Psoas muscle (tissue), 8 donors: Measurements from ENCODE around the gene NCR1. TPM values are rescaled to one million over a fixed set of nuclear protein-coding genes. Genes with fewer than 3 reads are reported as not detected.
"Not testable (repeated sequence)": the region's sequence is repeated elsewhere in the genome, so short reads cannot be mapped to it uniquely, and the experiment has no call there.

Source experiments
- ATAC-seq, 4 donors: fragments of 200-7000 bp; cut with Tn5 transposase; one replicate each; pipeline ENCODE4 v1.9.1; 2020; ENCODE audit warnings: moderate library complexity in 3 of 4, mild to moderate bottlenecking in 2 of 4
- DNase-seq, 2 donors: peaks; one replicate each; pipeline ENCODE4 v3.0.0-alpha.2; 2020
- H3K27ac ChIP-seq: fragments of 200-600 bp; one replicate; pipeline ENCODE4 v1.8.0; 2022
- H3K27me3 ChIP-seq, 3 donors: fragments of 200-600 bp in 1 of 3; one replicate each; pipeline versions ENCODE4 v1.6.1 to v1.8.0; 2013 to 2022; ENCODE audit warnings: low read length in 2 of 3, mild to moderate bottlenecking in 2 of 3, moderate library complexity in 1 of 3; ENCODE audit not compliant: insufficient read depth in 3 of 3
- H3K36me3 ChIP-seq, 2 donors: fragments of 200-600 bp in 1 of 2; one replicate each; pipeline versions ENCODE4 v1.6.1 to v1.8.0; 2013 to 2022; ENCODE audit warnings: low read depth in 1 of 2, mild to moderate bottlenecking in 1 of 2, moderate library complexity in 1 of 2; ENCODE audit not compliant: insufficient read depth in 1 of 2
- H3K4me1 ChIP-seq: fragments of 200-600 bp; one replicate; pipeline ENCODE4 v1.8.0; 2022
- H3K4me3 ChIP-seq: fragments of 200-600 bp; one replicate; pipeline ENCODE4 v1.8.0; 2022; ENCODE audit warnings: mild to moderate bottlenecking
- H3K9me3 ChIP-seq: fragments of 200-600 bp; one replicate; pipeline ENCODE4 v1.8.0; 2022
- WGBS, 3 donors: extraction: QIAGEN DNeasy Blood & Tissue Kit; methylation state at CpG; one replicate each; pipeline versions ENCODE4 v1.1.6 to v1.1.7; 2013; 5-methylcytosine and 5-hydroxymethylcytosine counted together
- intact Hi-C, 2 donors: fragments of 100-400 bp; cut with DNase I; formaldehyde crosslinking; loops; one replicate each; pipeline versions ENCODE4 v1.11.0 to v1.14.2; 2022
- long read RNA-seq, 2 donors: library from polyadenylated mRNA; unstranded; transcript quantifications; one replicate each; pipeline ENCODE4 v2.0.0, GENCODE V29; 2021
- polyA plus RNA-seq, 3 donors: library from polyadenylated mRNA; stranded (reverse); fragments of 200-250 nt; gene quantifications; one replicate each; pipeline ENCODE4 v1.2.3, GENCODE V29; 2013
- total RNA-seq, 4 donors: library from RNA; stranded (reverse); fragmentation: NEBNext Ultra II Directional in 2 of 4; extraction: Animal tissue kit (Norgen Biotek cat#: 25700) in 2 of 4; gene quantifications; one replicate each; pipeline versions ENCODE4 v1.2.1 to v1.2.4, GENCODE V29; 2021 to 2023
- TF ChIP-seq, protein P1 (sequence below): fragments of 200-600 bp; IDR thresholded peaks from one replicate; pipeline ENCODE4 v1.8.0; 2022; ENCODE audit warnings: antibody characterized with exemption
- donor health status: healthy with polysubstance abuse.
- donor health status: DM: no; HTN: no; CAD: no; lungs with moderate emphysema.
- donor health status: Bipolar disorder and iron deficiency.
- donor health status: healthy.
- donor health status: DM: yes; HTN: yes; CAD: no.
- donor health status: DM: no; HTN: no; CAD: no.
- donor health status: DM: no; HTN: no; CAD: no.
- donor health status: DM: yes; HTN: yes; CAD: no.

The NCR1 gene
- total RNA-seq (under 1 TPM in 2 of 4 donors, not detected in 2; 0.27 to 0.32 TPM), polyA plus RNA-seq (not detected)
- long read RNA-seq, donor 1 = 0 reads
- long read RNA-seq, donor 2 = 0 reads

- intact Hi-C loops = no loop called here
- TF ChIP-seq, protein P1, sequence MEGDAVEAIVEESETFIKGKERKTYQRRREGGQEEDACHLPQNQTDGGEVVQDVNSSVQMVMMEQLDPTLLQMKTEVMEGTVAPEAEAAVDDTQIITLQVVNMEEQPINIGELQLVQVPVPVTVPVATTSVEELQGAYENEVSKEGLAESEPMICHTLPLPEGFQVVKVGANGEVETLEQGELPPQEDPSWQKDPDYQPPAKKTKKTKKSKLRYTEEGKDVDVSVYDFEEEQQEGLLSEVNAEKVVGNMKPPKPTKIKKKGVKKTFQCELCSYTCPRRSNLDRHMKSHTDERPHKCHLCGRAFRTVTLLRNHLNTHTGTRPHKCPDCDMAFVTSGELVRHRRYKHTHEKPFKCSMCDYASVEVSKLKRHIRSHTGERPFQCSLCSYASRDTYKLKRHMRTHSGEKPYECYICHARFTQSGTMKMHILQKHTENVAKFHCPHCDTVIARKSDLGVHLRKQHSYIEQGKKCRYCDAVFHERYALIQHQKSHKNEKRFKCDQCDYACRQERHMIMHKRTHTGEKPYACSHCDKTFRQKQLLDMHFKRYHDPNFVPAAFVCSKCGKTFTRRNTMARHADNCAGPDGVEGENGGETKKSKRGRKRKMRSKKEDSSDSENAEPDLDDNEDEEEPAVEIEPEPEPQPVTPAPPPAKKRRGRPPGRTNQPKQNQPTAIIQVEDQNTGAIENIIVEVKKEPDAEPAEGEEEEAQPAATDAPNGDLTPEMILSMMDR = no peak
- DNase-seq (no peak), ATAC-seq (no peak)
- H3K9me3 ChIP-seq = no peaks in the 10 kb centered on the region
- H3K27me3 ChIP-seq = no peaks in the 10 kb centered on the region
- no peak within 1 kb of the TSS for H3K4me3 ChIP-seq
- 37 to 45% (median 38%) methylated on average over 22 of the region's 22 CpGs for WGBS, 3 donors
- no peaks in the 10 kb centered on the region for H3K4me1 ChIP-seq
- H3K36me3 ChIP-seq = no peaks in the 10 kb centered on the region
- no peak within 1 kb of the TSS for H3K27ac ChIP-seq
Observed at GRCh38 chr19:54905803-54906511, at the start of gene NCR1. Gene NCR1, plus strand, starts transcription at chr19:54906148. Its CDS starts 40 bp downstream, at chr19:54906188.

DNA sequence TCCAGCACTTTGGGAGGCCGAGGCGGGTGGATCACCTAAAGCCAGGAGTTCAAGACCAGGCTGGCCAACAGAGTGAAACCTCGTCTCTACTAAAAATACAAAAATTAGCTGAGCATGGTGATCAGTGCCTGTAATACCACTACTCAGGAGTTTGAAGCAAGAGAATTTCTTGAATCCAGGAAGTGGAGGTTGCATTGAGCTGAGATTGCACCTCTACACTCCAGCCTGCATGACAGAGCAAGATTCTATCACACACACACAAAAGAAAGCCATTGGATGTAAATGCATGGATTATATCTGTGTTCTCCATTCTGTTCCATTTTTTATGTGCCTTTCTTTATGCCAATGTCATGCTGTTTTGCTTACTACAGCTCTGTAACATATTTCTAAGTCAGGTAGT is 47.5 kb upstream of the NCR1 start:
- DNase-seq, H3K36me3 ChIP-seq, H3K9me3 ChIP-seq, ATAC-seq, H3K4me1 ChIP-seq, H3K27me3 ChIP-seq, intact Hi-C loops, H3K27ac ChIP-seq, H3K4me3 ChIP-seq: not testable (repeated sequence)
- WGBS, 3 donors = 52 to 79% (median 75%) methylated on average over 1 to 3 of the region's 3 CpGs

DNA sequence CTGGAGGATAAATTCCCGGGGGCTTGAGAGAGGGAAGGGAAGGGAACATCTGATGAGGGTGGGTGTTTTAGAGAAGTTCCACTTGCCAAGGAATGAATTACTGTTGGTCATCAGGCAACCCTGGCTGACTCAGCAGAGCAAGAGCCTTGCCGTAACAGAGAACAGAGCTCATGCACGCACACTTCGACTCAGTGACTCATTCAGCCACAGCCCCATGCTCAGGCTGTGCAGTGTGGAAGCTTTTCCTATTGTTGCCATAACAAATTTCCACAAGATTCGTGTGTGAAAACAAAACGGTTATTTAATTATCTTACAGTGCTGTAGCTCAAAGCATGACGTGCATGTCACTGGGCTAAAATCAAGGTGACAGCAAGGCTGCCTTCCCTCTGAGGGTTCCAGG is 46.5 kb upstream of the NCR1 start:
- H3K36me3 ChIP-seq, H3K9me3 ChIP-seq, H3K4me1 ChIP-seq, intact Hi-C loops, ATAC-seq, H3K4me3 ChIP-seq, H3K27ac ChIP-seq, DNase-seq, H3K27me3 ChIP-seq: not testable (repeated sequence)
- WGBS, 3 donors = 71 to 78% (median 76%) methylated on average over 7 of the region's 7 CpGs

DNA sequence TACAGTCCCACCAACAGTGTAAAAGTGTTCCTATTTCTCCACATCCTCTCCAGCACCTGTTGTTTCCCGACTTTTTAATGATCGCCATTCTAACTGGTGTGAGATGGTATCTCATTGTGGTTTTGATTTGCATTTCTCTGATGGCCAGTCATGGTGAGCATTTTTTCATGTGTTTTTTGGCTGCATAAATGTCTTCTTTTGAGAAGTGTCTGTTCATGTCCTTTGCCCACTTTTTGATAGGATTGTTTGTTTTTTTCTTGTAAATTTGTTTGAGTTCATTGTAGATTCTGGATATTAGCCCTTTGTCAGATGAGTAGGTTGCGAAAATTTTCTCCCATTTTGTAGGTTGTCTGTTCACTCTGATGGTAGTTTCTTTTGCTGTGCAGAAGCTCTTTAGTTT is 42.5 kb upstream of the NCR1 start:
- ATAC-seq, H3K36me3 ChIP-seq, H3K4me3 ChIP-seq, DNase-seq, H3K27me3 ChIP-seq, H3K4me1 ChIP-seq, H3K9me3 ChIP-seq, H3K27ac ChIP-seq, intact Hi-C loops: not testable (repeated sequence)
- WGBS, 3 donors = 85 to 100% methylated on average over 1 to 2 of the region's 3 CpGs; no CpG with 5 or more reads in 1 of the 3 donors

DNA sequence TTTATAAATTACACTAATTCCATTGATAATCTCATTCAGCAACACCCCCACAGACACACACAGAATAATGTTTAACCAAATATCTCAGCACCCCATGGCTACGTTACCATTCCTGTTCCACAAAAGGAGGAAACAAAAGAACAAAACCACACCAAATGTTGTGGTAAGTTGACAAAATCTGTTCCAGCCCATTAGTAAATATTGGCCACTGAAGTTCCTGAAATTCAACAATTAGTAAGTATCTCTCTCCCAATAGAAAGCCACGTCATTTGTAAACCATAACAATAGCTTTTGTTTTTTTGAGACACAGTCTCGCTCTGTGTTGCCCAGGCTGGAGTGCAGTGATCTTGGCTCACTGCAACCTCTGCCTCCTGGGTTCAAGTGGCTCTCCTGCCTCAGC is 34.3 kb upstream of the NCR1 start:
- TF ChIP-seq, protein P1 = no peak
- ATAC-seq (no peak), DNase-seq (no peak)
- no peaks in the 10 kb centered on the region for H3K27me3 ChIP-seq
- H3K36me3 ChIP-seq = no peaks in the 10 kb centered on the region
- H3K4me1 ChIP-seq = no peaks in the 10 kb centered on the region
- no peaks in the 10 kb centered on the region for H3K9me3 ChIP-seq
- WGBS, 3 donors = 71 to 82% (median 80%) methylated on average over 3 of the region's 3 CpGs
- H3K4me3 ChIP-seq = no peak overlapping the region
- intact Hi-C loops = no loop called here
- H3K27ac ChIP-seq = no peak overlapping the region

DNA sequence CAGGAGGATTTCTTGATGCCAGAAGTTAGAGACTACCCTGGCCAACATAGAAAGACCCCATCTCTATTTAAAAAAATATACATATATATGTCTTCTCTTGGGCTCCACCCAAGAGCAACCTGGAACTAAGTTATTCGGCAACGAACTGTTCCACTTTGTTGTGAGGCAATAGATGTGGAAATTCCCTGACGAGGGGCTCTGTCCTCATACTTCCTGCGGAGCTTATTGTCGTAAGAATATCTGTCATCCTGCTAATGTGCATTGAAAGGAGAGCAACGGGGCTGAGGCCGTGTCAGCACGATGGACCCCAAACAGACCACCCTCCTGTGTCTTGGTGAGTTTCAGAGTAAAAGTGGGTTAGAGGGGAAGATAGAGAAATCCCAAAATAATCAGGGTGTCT is 32.0 kb upstream of the NCR1 start, which contains the start of gene FCAR:
TSS of gene FCAR (plus strand) at position 246 of the 400 bp plus-strand sequence. CDS start at position 301, 55 bp downstream.
- TF ChIP-seq, protein P1 = no peak
- Histone ChIP-seq H3K9me3 (no peaks in the 10 kb centered on the region), H3K4me3 (no peak within 1 kb of the TSS), H3K27ac (no peak within 1 kb of the TSS), H3K4me1 (no peaks in the 10 kb centered on the region), H3K36me3 (no peaks in the 10 kb centered on the region), H3K27me3 (no peaks in the 10 kb centered on the region)
- intact Hi-C loops = no loop called here
- WGBS, 3 donors = 71 to 72% (median 72%) methylated on average over 8 of the region's 8 CpGs
- ATAC-seq (no peak), DNase-seq (no peak)
